Adrenal gland (tissue), 12 donors: ENCODE results near the gene KIAA1671. TPM values are rescaled to one million over a fixed set of nuclear protein-coding genes. Genes with fewer than 3 reads are reported as not detected.

Experiments used
- DNase-seq, 7 donors: peaks; one replicate each; pipeline ENCODE4 v3.0.0-alpha.2; 2019 to 2020
- H3K27ac ChIP-seq, 5 donors: fragments of 200-600 bp; sonication (generic) in 4 of 5; 1 replicate in 3 of 5; 2 replicates in 2 of 5; pipeline versions ENCODE4 v1.5.1 to v1.8.0; 2016 to 2020; ENCODE audit warnings: mild to moderate bottlenecking in 1 of 5
- H3K27me3 ChIP-seq: fragments of 200-600 bp; 2 replicates; pipeline ENCODE4 v1.8.0; 2021
- H3K36me3 ChIP-seq, 2 donors: fragments of 200-600 bp; replicated peaks in 1 of 2; 1 replicate in 1 of 2; 2 replicates in 1 of 2; pipeline versions ENCODE4 v1.5.1 to v1.8.0; 2018 to 2022
- H3K4me1 ChIP-seq, 2 donors: fragments of 200-600 bp; replicated peaks in 1 of 2; 1 replicate in 1 of 2; 2 replicates in 1 of 2; pipeline versions ENCODE4 v1.5.1 to v1.8.0; 2018 to 2021
- H3K4me3 ChIP-seq, 4 donors: fragments of 200-600 bp; sonication (generic) in 3 of 4; one replicate each; pipeline ENCODE4 v1.5.1; 2016 to 2018
- H3K9me3 ChIP-seq, 3 donors: fragments of 200-600 bp; sonication (generic) in 1 of 3; replicated peaks in 1 of 3; 1 replicate in 2 of 3; 2 replicates in 1 of 3; pipeline versions ENCODE4 v1.5.1 to v1.8.0; 2016 to 2021
- CTCF ChIP-seq, 6 experiments: fragments of 450-650 bp in 4 of 6; fragments of 200-600 bp in 2 of 6; sonication (generic) in 1 of 6; IDR thresholded peaks; 1 replicate in 5 of 6; 2 replicates in 1 of 6; pipeline versions ENCODE4 v1.5.1 to v1.8.0; 2016 to 2021; ENCODE audit warnings: antibody characterized with exemption in 6 of 6, mild to moderate bottlenecking in 2 of 6, moderate library complexity in 1 of 6
- POLR2A ChIP-seq, 2 donors: fragments of 450-650 bp; IDR thresholded peaks; one replicate each; pipeline ENCODE4 v1.6.1; 2017; ENCODE audit warnings: antibody characterized with exemption in 2 of 2, mild to moderate bottlenecking in 2 of 2, moderate library complexity in 1 of 2
- WGBS, 4 donors: extraction: QIAGEN DNeasy Blood & Tissue Kit in 2 of 4; methylation state at CpG; one replicate each; pipeline versions ENCODE4 v1.1.5 to v1.1.7; 2013 to 2017; 5-methylcytosine and 5-hydroxymethylcytosine counted together
- intact Hi-C, 2 donors: fragments of 100-400 bp; cut with DNase I; formaldehyde crosslinking; loops; one replicate each; pipeline versions ENCODE4 v1.14.1 to v1.15.0; 2022 to 2023
- polyA plus RNA-seq, 3 donors: library from polyadenylated mRNA; stranded (reverse); fragments of 200-250 nt in 2 of 3; fragments of 350-450 nt in 1 of 3; fragmentation: Illumina TruSeq in 1 of 3; extraction: RNeasy Lipid Tissue Mini Kit (QIAGEN cat#74804) in 1 of 3; gene quantifications; one replicate each; pipeline ENCODE4 v1.2.3, GENCODE V29; 2013 to 2014
- total RNA-seq, 9 donors: library from RNA; depleted of rRNA in 4 of 9; stranded (reverse); fragments of >200 nt in 4 of 9; fragments of 120-200 nt in 1 of 9; fragmentation: NEBNext Ultra II Directional in 1 of 9; extraction: Animal tissue kit (Norgen Biotek cat#: 25700) in 1 of 9; gene quantifications; one replicate each; pipeline versions ENCODE4 v1.1.0 to v1.2.4, GENCODE V29; 2013 to 2023
- donor health status: healthy with polysubstance abuse.
- donor health status: Bipolar disorder and iron deficiency.
- donor health status: DM: yes; HTN: yes; CAD: no.
- donor health status: DM: no; HTN: no; CAD: no.
- donor health status: DM: no; HTN: no; CAD: no.
- donor health status: DM: yes; HTN: yes; CAD: no.

Gene KIAA1671
- total and polyA plus RNA-seq, 12 donors, result 5.3 to 71.0 (median 45.8) TPM

GRCh38 chr22:24984122-24984521 lies 31.6 kb downstream of the KIAA1671 start:
- TF ChIP-seq CTCF (IDR thresholded peaks at IDR 0.05), result no peak
- TF ChIP-seq POLR2A (IDR thresholded peaks at IDR 0.05), result no peak
- intact Hi-C loops, result no loop called here
- no peaks in the 10 kb centered on the region for H3K36me3 ChIP-seq
- whole genome bisulfite sequencing, 4 donors, result 70 to 93% (median 78%) methylated on average over 1 of the region's 1 CpG
- peak overlapping the region in 3 of 5 donors; percentile 56 to 81 (median 65) for H3K27ac ChIP-seq
- DNase-seq, result no peak
- H3K4me1 ChIP-seq, result peaks cover 33 to 41% of the 10 kb centered on the region in 2 donors
- no peak overlapping the region for H3K4me3 ChIP-seq
- H3K9me3 ChIP-seq, result no peaks in the 10 kb centered on the region
- no peaks in the 10 kb centered on the region for H3K27me3 ChIP-seq

GRCh38 chr22:24985826-24986214 lies 33.3 kb downstream of the KIAA1671 start:
- 13 to 23% (median 15%) methylated on average over 9 of the region's 9 CpGs for WGBS, 4 donors
- intact Hi-C loops, result no loop called here

GRCh38 chr22:24986816-24987215 lies 34.3 kb downstream of the KIAA1671 start:
- Histone ChIP-seq H3K9me3 (no peaks in the 10 kb centered on the region), H3K27me3 (no peaks in the 10 kb centered on the region), H3K27ac (peak overlapping the region in 3 of 5 donors; percentile 34 to 96 (median 94)), H3K4me1 (peaks cover 45 to 49% of the 10 kb centered on the region in 2 donors), H3K4me3 (no peak overlapping the region), H3K36me3 (no peaks in the 10 kb centered on the region)
- TF ChIP-seq CTCF (IDR thresholded peaks at IDR 0.05) (no peak), POLR2A (IDR thresholded peaks at IDR 0.05) (no peak)
- WGBS, 4 donors, result 62 to 72% (median 70%) methylated on average over 4 of the region's 4 CpGs
- intact Hi-C loops, result no loop called here
- DNase-seq, result no peak

More at GRCh38 chr22:24985826-24986214, 33.3 kb downstream of the KIAA1671 start:
- Histone ChIP-seq H3K4me1 (peaks cover 43 to 46% of the 10 kb centered on the region in 2 donors), H3K4me3 (peak overlapping the region in 1 of 4 donors; percentile 10), H3K9me3 (no peaks in the 10 kb centered on the region), H3K27ac (peak overlapping the region; percentile 68 to 96 (median 86)), H3K27me3 (no peaks in the 10 kb centered on the region), H3K36me3 (no peaks in the 10 kb centered on the region)
- TF ChIP-seq CTCF (IDR thresholded peaks at IDR 0.05), result no peak
- TF ChIP-seq POLR2A (IDR thresholded peaks at IDR 0.05), result peak; percentile 13 to 89
- DNase-seq, result peak; percentile 72 to 95 (median 93)

- WGBS, 4 donors, result 52 to 83% (median 79%) methylated on average over 2 of the region's 2 CpGs
- H3K27me3 ChIP-seq, result no peaks in the 10 kb centered on the region
- intact Hi-C loops, result no loop called here
- H3K4me3 ChIP-seq, result no peak overlapping the region
- no peaks in the 10 kb centered on the region for H3K36me3 ChIP-seq
- H3K9me3 ChIP-seq, result no peaks in the 10 kb centered on the region
- H3K4me1 ChIP-seq, result peaks cover 37 to 41% of the 10 kb centered on the region in 2 donors
- TF ChIP-seq POLR2A (IDR thresholded peaks at IDR 0.05) (no peak), CTCF (IDR thresholded peaks at IDR 0.05) (no peak)
- peak overlapping the region; percentile 35 to 86 (median 86) for H3K27ac ChIP-seq
- DNase-seq, result no peak
These were observed 36.6 kb downstream of the KIAA1671 start for GRCh38 chr22:24989135-24989534.
